ENCODE measurements around the gene CLEC17A.
"Not testable (repeated sequence)": the region's sequence is repeated elsewhere in the genome, so short reads cannot be mapped to it uniquely, and the experiment has no call there.

Gene CLEC17A, protein sequence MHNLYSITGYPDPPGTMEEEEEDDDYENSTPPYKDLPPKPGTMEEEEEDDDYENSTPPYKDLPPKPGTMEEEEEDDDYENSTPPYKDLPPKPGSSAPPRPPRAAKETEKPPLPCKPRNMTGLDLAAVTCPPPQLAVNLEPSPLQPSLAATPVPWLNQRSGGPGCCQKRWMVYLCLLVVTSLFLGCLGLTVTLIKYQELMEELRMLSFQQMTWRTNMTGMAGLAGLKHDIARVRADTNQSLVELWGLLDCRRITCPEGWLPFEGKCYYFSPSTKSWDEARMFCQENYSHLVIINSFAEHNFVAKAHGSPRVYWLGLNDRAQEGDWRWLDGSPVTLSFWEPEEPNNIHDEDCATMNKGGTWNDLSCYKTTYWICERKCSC

DNA sequence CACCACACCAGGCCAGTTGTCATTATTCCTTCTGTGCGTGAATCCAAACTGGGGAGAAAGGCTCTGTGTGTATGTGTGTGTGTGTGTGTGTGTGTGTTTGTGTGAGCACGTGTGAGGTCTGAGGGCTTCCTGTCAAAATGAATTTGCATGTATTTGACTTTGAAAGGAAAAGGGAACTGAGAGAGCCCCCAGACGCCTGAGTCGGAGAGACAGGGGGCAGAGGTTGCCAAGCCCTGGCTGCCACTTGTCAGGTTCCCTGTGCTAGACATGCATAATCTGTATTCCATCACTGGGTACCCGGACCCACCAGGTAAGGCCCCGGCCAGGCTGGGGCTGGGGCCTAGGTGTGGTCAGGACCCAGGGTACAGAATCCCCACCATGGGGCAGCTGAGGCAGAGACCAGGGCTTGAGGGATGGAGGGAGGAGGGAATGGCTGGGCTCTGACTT is at the start of gene CLEC17A:
Gene CLEC17A, plus strand, starts transcription at position 191 of the 447 bp plus-strand sequence. Its CDS starts 77 bp downstream, at position 268.
- no peak for DNase-seq (ENCODE audit: extremely low spot score, insufficient read length, low read depth)
- peak; percentile 93 for FAIRE-seq

DNA sequence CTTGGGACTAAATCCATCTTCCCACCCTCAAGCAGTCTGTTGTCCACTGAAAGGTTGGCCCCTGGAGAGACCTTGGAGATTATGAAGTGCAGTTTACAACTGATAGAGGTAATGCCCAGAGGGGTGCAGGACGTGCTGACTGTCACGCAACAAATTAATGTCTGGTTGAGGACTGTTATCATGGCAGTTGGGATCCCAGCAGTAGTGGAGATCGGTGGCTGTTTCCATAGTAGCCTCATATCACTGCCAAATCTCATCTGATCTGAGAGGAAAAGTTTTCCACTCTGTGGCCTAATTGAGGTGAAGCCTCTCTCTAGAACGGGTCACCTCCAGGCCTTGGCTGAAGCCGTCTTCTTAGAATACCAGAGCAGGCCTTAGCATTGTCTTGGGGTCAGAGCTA is 49.4 kb upstream of the CLEC17A start:
- no peak for FAIRE-seq
- no peak for DNase-seq (ENCODE audit: extremely low spot score, insufficient read length, low read depth)

DNA sequence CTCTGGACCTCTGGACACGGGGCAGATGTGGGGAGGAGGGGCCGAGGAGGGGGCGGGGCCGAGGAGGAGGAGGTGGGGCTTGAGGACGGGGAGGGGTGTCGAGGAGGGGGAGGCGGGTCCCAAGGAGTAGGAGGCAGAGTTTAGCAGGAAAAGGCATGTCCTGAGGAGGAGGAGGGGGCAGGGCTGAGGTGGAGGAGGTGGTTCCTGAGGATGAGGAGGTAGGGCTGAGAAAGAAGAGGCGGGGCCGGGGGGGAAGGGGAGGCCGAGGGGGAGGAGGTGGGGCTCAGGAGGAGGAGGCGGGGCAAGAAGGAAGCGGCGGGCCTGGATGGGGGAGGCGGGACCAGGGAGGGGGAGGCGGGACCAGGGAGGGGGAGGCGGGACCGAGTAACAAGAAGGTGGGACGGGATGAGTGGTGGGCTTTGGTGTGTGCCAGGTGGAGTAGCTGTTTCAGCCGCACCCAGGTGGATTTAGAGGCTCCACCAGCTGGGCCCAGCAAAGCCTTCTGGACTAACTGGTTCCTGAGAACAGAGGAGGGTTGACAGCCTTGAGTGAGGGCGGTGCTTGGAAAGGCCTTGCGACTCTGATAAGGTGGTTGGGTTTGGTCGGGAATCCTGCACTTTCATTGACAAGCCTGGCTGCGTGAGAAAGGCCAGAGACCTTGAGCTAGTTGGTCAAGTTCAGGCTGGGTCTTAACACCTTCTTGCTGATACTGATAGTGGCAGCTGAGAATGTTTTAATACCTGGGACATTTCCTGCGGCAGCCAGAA is 45.8 kb upstream of the CLEC17A start:
- DNase-seq (ENCODE audit: extremely low spot score, insufficient read length, low read depth), result no peak
- FAIRE-seq, result no peak

DNA sequence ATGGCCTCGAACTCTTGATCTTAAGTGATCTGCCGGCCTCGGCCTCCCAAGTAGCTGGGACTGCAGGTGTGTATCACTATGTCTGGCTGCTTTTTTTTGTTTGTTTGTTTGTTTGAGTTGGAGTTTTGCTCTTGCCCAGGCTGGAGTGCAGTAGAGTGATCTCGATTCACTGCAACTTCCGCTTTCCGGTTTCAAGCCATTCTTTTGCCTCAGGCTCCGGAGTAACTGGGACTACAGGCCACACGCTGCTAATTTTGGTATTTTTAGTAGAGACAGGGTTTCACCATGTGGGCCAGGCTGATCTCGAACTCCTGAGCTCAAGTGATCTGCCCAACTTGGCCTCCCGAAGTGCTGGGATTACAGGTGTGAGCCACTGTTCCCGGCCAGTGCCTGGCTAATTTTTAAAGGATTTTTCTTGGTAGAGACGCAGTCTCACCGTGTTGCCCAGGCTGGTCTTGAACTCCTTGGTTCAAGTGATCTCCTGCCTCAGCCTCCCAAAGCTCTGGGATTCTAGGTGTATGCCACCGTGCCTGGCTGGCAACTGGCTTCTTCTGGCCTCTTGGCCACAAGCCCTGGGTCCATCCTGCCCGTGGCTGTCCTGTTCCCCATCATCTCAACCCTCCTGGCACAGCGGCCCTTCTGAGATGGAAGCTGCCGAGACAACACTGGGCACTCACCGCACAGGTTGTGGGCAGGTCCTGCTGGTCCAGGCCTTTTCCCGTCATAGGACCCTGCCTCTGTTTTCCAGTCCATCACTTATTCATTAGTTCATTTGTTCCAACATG is 42.0 kb upstream of the CLEC17A start:
- FAIRE-seq (no peak), DNase-seq (ENCODE audit: extremely low spot score, insufficient read length, low read depth) (no peak)

DNA sequence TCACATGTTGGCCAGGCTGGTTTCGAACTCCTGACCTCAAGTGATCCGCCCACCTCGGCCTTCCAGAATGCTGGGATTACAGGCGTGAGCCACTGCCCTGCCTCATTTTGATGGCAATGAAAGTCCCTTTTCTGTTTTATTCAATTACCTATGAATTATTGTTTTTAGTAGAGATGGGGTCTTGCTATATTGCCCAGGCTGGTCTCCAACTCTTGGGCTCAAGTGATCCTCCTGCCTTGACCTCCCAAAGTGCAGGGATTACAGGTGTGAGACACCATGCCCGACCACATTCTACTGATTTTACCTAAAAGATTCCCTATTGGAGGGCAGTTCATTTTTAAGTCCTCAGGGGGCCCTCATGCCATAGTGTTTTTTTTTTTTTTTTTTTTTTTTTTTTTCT is 40.9 kb upstream of the CLEC17A start:
- not testable (repeated sequence) for DNase-seq (ENCODE audit: extremely low spot score, insufficient read length, low read depth); FAIRE-seq

DNA sequence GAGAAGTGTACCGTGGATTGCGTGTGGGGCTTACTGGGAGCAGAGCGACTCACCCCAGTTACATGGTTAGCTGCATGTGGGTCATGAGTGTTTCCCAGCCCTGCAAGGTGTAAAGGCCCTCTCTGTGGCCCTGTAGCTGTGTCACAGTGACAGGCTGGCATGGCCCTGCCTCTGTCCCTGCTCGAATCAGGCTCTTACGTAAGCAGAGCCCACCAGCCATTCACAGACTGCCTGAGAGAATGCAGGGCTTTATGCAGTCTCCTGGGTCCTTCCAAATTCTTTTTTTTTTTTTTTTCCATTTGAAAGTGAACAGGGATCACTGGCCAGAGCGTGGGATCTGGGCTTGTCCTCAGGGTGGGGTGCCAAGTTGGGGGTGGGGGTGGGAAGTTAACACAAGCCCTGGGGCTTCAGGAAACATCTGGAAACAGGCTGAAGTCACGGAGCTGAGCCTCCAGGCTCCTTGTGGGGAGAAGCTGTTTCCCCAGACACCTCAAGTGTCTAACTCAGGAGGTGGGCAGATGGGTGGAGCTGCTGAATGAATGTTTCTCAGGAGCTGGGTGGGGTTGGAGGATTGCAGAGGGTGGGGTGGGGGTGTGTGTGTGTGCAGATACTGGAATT is 40.1 kb upstream of the CLEC17A start:
- FAIRE-seq (no peak), DNase-seq (ENCODE audit: extremely low spot score, insufficient read length, low read depth) (no peak)

DNA sequence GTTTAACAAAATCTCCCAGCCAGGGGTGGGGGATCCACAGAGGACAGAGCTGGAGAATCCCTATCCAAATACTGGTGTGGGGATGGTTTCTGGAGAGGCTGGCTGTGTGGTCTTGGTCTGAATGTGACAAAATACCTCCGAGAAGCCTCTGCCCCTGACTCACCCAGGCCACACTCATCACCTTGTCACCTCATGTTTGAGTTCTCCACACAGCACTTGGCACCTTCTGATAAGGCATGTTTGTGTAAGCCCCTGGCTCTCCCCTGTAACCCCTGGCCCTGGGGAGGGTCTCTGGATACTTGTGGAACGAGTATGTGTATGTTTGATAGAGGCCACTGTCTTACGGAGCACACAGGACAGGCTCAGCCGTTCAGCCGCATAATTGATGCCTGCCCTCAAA is 38.8 kb upstream of the CLEC17A start:
- FAIRE-seq (no peak), DNase-seq (ENCODE audit: extremely low spot score, insufficient read length, low read depth) (no peak)

DNA sequence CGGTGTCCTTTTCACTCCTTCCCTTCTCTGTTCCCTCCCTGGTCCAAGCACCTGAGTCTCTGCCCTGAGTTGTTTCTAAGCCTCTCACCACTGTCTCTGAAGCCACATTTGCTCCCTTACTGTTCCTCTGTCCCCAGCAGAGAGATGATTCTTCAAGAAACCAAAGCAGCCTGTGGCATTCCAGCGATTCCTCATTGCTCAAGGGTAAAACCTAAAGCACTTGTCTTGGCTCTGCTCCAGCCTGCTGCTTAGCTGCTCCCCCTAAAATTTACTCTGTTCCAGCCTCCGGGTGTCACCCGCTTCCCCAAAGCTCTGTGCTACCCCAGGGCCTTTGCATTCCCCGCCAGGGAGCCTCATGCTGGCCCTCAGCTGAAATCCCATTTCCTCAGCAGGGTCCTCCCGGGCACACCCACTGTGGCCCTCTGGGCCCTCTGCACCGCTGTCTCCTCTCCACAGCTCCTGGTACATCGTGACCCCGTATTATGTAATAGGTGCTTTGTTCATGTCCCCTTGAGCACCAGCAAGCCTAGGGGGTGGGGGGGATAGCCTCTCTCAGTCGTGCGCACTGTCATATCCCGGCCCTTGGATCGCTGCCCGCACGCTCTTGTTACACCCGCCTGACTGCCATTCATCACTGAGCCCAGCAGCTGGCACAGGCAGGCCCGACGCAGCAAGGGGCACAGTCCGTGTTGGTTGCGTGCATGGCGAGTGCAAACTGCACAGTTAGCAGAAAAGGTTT is 37.7 kb upstream of the CLEC17A start:
- no peak for FAIRE-seq

DNA sequence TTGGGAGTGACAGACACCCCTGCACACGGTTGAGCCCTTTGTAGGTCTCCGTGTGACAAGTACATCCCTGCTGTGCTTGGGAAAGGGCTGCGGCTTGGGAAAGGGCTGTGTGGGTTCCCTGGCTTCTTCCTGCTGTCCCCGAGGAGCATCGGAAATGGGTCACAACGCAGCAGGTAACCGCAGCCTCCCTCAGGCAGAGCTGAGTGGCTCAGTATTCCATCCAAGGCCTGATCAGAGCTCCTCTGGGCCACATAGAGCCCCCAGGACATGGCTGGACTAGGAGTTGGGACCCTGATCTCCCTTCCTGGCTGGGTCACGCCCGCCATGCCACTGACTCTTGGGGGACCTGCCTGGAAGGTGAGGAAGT is 37.2 kb upstream of the CLEC17A start:
- DNase-seq (ENCODE audit: extremely low spot score, insufficient read length, low read depth) (no peak), FAIRE-seq (no peak)

More for the DNA sequence above, 37.7 kb upstream of the CLEC17A start:
- DNase-seq (ENCODE audit: extremely low spot score, insufficient read length, low read depth), result no peak

DNA sequence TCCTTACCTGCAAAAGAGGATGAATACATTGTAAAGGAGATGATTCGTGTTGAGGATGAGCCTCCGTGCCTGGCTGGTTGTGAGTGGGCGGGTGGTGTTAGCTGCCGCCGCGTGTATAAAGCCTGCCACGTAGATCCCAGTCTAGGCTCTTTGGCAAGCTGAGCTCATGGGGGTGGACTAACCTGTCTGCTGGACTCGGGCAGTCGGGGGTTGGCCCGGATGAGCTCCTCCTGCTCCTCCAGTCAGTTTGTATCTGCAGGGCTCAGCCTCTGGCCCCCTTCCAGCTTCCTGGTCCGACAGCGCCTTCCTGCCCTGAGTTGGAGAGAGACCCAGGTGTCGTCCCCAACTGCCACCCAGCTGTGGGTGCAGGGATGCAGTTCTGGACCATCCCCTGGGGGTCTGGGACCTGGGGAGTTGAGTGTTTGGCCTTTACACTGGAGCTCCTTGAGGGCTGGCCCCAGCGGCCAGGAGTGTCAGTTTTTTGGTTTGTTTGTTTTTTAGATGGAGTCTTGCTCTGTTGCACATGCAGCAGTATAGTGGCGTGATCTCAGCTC is 32.6 kb upstream of the CLEC17A start:
- FAIRE-seq (no peak), DNase-seq (ENCODE audit: extremely low spot score, insufficient read length, low read depth) (no peak)

DNA sequence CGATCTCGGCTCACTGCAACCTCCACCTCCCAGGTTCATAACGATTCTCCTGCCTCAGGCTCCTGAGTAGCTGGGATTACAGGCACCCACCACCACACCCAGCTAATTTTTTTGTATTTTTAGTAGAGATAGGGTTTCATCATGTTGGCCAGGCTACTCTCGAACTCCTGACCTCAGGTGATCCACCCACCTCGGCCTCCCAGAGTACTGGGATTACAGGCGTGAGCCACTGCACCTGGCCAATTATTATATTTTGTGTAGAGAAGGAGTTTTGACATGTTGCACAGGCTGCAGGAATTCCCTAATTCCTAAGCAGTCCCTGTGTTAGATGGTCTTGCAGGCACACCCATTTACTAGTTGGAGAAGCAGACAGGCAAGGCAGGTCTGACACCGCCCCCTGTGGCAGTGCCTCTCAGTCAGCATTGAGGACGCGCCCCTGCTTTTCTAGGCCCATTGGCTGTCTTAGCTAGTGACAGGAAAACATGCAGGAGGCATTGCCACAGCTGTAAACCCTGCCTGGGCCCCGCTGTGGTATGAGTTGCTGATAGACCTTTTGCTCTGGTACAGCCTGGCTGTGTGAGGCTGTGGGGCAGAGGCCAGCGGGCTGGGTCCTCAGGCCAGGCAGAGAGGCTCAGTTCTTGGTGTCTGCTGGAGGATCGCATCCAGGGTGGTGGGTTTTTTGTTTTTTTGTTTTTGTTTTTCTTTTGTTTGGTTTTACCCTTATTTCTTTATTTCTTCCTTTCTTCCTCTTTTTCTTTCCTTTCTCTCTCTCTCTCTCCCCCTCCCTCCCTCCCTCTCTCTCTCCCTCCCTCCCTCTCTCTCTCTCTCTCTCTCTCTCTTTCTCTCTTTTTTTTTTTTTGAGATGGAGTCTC is 31.5 kb upstream of the CLEC17A start:
- DNase-seq (ENCODE audit: extremely low spot score, insufficient read length, low read depth); FAIRE-seq: not testable (repeated sequence)

DNA sequence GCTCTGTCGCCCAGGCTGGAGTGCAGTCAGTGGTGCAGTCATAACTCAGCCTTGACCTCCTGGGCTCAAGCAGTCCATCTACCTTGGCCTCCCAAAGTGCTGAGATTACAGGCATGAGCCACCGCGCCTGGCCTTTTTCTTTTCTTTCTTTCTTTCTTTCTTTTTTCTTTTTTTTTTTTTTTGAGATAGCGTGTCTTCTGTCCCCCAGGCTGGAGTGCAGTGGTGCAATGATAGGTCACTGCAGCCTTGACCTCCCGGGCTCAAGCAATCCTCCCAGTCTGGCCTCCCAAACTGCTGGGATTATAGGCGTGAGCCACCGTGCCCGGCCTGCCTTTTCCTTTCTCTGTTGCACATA is 30.9 kb upstream of the CLEC17A start:
- DNase-seq (ENCODE audit: extremely low spot score, insufficient read length, low read depth); FAIRE-seq: not testable (repeated sequence)

DNA sequence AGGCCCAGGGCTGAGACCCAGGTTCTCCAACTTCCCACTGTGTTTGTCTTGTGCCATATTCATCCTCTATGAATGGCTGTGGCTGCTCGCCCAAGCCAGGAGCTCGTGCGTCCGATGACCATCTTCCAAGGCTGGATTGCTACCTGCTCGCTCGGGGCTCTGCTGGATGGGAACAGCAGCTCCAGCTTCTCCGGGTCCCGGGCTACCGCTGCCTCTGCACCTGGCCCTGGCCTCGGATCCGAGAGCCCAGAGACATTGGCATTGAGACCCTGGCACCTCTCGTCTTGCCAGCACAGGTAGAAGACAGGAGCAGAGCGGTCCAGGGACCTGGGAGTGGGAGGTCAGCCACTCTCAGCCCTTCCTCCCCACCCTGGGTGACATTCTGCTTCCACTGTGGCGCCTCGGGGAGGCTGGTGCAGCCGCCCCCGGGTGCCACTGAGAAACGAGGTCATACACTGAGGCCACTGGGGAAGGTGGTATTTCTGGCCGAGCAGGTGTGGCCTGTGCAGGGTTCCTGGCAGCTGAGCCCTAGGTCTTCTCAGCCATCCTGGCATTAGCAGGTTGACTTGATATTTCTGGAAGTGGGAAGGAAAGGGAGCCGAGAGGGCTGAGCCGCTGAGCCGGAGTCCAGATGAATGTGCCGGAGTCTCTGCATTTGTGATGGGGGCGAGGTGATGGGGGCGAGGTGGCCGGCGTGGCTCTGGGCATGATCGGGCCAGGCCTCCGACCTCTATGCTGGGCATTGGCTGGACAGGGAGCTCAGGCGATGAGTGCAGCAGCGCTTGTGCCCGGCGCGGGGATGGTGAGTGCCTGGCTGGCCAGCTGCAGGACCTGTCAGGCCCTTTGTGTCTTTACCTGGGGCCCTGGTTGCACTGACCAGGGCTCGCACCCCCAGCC is 29.6 kb upstream of the CLEC17A start:
- FAIRE-seq (no peak), DNase-seq (ENCODE audit: extremely low spot score, insufficient read length, low read depth) (no peak)

DNA sequence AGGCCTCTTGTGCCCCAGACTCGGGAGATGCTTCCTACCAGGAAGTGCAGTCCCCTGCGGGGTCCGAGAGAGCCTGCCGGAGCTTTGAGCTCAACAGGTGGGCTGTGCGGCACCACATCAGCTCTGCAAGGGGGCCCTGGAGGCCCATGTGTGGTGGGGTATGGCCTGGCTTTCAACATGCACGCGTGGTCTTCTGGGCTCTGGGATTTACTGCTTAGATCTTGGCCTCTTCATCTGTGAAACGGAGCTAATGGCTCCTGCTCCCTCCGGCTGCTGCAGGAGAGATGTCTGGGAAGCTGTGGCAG is 29.0 kb upstream of the CLEC17A start:
- DNase-seq (ENCODE audit: extremely low spot score, insufficient read length, low read depth) (no peak), FAIRE-seq (no peak)

DNA sequence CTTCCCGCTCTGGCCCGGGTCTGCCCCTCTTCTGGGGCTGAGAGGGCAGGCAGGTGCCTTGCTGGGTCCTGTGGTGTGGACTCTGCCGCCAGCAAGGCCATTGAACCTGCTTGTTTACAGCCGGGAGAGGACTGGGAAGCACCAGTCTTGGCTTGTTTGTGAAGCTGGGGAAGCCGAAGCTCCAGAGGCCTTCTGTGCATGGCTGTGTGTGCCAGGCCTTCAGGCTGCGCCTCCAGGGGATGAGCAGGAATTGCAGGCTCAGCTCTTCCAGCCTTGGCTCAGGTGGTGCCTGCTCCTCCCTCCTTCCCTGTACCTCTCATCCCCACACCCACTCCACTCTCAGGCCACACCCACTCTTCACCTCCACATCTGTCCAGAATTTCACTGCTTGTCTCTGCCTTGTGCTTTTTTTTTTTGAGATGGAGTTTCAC is 28.5 kb upstream of the CLEC17A start:
- DNase-seq (ENCODE audit: extremely low spot score, insufficient read length, low read depth) (no peak), FAIRE-seq (no peak)

DNA sequence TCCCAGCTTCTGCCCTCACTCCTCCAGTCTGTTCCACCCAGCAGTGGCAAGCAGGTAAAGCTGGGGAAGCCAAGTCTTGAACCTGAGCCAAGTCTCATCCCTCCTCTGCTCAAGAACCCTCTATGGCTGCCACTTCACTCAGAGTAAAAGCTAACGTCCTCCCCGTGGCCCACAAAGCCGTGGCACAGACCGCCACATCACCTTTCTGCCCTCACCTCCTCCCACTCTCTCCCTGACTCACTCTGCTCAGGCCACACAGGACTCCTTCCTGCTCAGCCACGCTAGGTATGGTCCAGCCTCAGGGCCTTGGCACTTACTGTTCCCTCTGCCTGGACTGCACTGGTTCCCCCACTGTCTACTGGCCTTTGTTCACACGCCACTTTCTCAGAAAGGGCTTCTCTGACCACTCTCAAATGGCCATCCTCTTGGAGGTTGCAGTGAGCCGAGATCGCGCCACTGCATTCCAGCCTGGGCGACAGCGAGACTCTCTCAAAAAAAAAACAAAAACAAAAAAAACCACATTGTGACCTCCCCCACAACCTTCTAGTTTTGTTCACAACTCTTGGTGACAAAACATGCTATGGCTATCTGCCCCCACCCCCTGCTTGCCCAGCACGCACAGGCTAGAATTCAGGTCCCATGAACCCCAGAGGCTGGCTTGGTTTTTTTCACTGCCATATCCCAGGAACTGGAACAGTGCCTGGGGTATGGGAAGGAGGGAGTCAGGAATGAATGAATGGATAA is 26.8 kb upstream of the CLEC17A start:
- FAIRE-seq, result peak; percentile 18
- no peak for DNase-seq (ENCODE audit: extremely low spot score, insufficient read length, low read depth)

DNA sequence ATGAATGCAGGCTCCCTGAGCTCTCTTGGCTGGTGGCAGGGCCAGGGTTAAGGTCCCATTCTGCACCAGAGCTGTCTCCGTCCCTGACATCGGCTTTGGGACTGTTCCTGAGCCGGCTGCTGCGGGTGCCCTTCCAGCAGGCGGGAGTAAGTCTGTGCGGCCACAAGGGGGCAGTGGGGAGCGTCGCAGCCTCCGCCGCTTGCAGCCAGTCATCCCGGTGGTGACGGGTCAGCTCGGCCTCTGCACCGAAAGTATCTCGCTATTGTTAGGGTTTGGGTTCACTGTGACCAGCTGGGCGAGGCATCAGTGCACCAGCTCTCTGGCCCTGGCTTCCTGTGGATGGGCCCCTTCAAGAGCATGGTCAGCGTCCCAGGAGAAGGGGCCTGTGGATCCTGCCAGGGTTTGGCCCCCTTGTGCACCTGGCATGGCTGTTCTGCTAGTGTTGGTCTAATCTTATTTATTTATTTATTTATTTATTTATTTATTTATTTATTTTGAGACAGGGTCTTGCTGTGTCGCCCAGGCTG is 26.2 kb upstream of the CLEC17A start:
- DNase-seq (ENCODE audit: extremely low spot score, insufficient read length, low read depth) (peak; percentile 82), FAIRE-seq (peak; percentile 90)

Data from GM18507 (cell line).